Aorta (tissue), 5 donors: Measurements from ENCODE around the gene VAPA. TPM values are rescaled to one million over a fixed set of nuclear protein-coding genes. Genes with fewer than 3 reads are reported as not detected.

Experiments used
- ATAC-seq: fragments of 200-7000 bp; cut with Tn5 transposase; one replicate; pipeline ENCODE4 v1.9.1; 2022; ENCODE audit warnings: moderate library complexity; ENCODE audit not compliant: low FRiP score
- DNase-seq, 2 donors: peaks; one replicate each; pipeline ENCODE4 v3.0.0-alpha.2; 2020
- H3K27ac ChIP-seq, 2 donors: one replicate each; pipeline ENCODE4 v1.5.1; 2013; ENCODE audit warnings: low read length in 2 of 2, mild to moderate bottlenecking in 2 of 2, moderate library complexity in 2 of 2, control low read depth in 1 of 2, inconsistent platforms in 1 of 2, low read depth in 1 of 2
- H3K27me3 ChIP-seq, 2 donors: one replicate each; pipeline ENCODE4 v1.6.1; 2013; ENCODE audit warnings: control low read depth in 1 of 2, low read length in 1 of 2, mild to moderate bottlenecking in 1 of 2, moderate library complexity in 1 of 2; ENCODE audit not compliant: insufficient read depth in 2 of 2, control insufficient read depth in 1 of 2
- H3K36me3 ChIP-seq, 2 donors: one replicate each; pipeline ENCODE4 v1.6.1; 2013; ENCODE audit warnings: control low read depth in 1 of 2, low read length in 1 of 2, mild to moderate bottlenecking in 1 of 2; ENCODE audit not compliant: insufficient read depth in 2 of 2, control insufficient read depth in 1 of 2
- H3K4me1 ChIP-seq, 2 donors: one replicate each; pipeline ENCODE4 v1.6.1; 2013; ENCODE audit warnings: low read length in 2 of 2, control low read depth in 1 of 2, mild to moderate bottlenecking in 1 of 2, moderate library complexity in 1 of 2; ENCODE audit not compliant: insufficient read depth in 2 of 2, control insufficient read depth in 1 of 2
- H3K4me3 ChIP-seq, 2 donors: one replicate each; pipeline ENCODE4 v1.5.1; 2013; ENCODE audit warnings: low read length in 2 of 2, control low read depth in 1 of 2, mild to moderate bottlenecking in 1 of 2
- H3K9me3 ChIP-seq: one replicate; pipeline ENCODE4 v1.6.1; 2013; ENCODE audit warnings: mild to moderate bottlenecking, low read length; ENCODE audit not compliant: control insufficient read depth
- WGBS, 2 donors: extraction: QIAGEN DNeasy Blood & Tissue Kit; methylation state at CpG; one replicate each; pipeline ENCODE4 v1.1.7; 2013; 5-methylcytosine and 5-hydroxymethylcytosine counted together
- intact Hi-C, 2 donors: fragments of 100-400 bp; cut with DNase I; formaldehyde crosslinking; loops; one replicate each; pipeline versions ENCODE4 v1.14.2 to v1.15.0; 2022
- long read RNA-seq, 2 donors: library from polyadenylated mRNA; unstranded; transcript quantifications; one replicate each; pipeline ENCODE4 v2.0.0, GENCODE V29; 2020 to 2021
- polyA plus RNA-seq, 2 donors: library from polyadenylated mRNA; stranded (reverse); fragments of 200-250 nt; gene quantifications; one replicate each; pipeline ENCODE4 v1.2.3, GENCODE V29; 2013
- total RNA-seq, 2 donors: library from RNA; stranded (reverse); fragmentation: NEBNext Ultra II Directional; extraction: Animal tissue kit (Norgen Biotek cat#: 25700); gene quantifications; one replicate each; pipeline ENCODE4 v1.2.1, GENCODE V29; 2021
- donor health status: healthy with polysubstance abuse.
- donor health status: Bipolar disorder and iron deficiency.
- donor health status: DM: no; HTN: no; CAD: no.
- donor health status: DM: no; HTN: no; CAD: no.
- donor health status: DM: yes; HTN: yes; CAD: no.

Gene VAPA
- total RNA-seq (100 to 1,000 TPM; 176 to 221 TPM), polyA plus RNA-seq (100 to 1,000 TPM; 119 to 210 TPM)
- long read RNA-seq, donor 1, full-length matches to known transcripts: 802 of 843 reads
- long read RNA-seq, donor 1, partial matches to known transcripts: 8 of 843 reads
- long read RNA-seq, donor 1, other reads (novel, unspliced or antisense): 33 of 843 reads
- long read RNA-seq, donor 2, full-length matches to known transcripts: 95 of 111 reads
- long read RNA-seq, donor 2, partial matches to known transcripts: 1 of 111 reads
- long read RNA-seq, donor 2, other reads (novel, unspliced or antisense): 15 of 111 reads

DNA sequence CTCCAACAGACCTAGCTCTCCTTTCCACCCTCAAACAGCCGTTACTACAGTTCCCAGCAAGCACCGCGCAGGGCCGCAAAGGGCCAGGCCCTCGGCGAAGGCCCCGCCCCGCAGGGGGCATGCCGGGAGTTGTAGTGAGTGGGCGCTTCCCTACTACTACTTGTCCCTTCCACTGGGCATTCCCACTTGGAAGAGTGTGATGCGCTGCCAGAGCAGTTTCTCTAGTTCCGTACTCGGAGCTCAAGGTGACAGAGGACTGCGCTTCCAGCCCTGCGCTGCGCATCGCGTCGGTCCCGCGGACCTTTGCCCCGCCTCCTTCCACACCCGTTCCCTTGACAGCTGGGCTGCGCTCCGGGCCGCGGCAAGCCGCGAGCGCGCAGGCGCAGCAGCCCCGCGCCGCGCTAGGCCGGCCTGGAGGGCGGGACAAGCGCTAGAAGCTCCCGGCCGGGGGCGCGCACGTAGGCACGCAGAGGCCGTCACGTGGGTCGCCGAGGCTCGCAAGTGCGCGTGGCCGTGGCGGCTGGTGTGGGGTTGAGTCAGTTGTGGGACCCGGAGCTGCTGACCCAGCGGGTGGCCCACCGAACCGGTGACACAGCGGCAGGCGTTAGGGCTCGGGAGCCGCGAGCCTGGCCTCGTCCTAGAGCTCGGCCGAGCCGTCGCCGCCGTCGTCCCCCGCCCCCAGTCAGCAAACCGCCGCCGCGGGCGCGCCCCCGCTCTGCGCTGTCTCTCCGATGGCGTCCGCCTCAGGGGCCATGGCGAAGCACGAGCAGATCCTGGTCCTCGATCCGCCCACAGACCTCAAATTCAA is at the start of gene VAPA:
Gene VAPA (plus strand): TSS at position 491 of the 808 bp plus-strand sequence. CDS start 241 bp downstream, at position 732.
- peaks cover 0 to 5% of the 10 kb centered on the region in 2 donors for H3K4me1 ChIP-seq
- peak within 1 kb of the TSS; percentile 67 to 98 for H3K4me3 ChIP-seq
- intact Hi-C loops: loop anchor here in 1 of 2 donors (10.0 kb wide), 1 partner anchor 209 kb away; the partner anchor contains the start of gene RAB31
- H3K27me3 ChIP-seq: no peaks in the 10 kb centered on the region
- DNase-seq (peak; percentile 97 to 98), ATAC-seq (peak; percentile 97)
- no peaks in the 10 kb centered on the region for H3K36me3 ChIP-seq
- H3K27ac ChIP-seq: peak within 1 kb of the TSS; percentile 96 to 99
- 0% methylated on average over 85 to 87 of the region's 87 CpGs for WGBS, 2 donors
- H3K9me3 ChIP-seq: no peaks in the 10 kb centered on the region

DNA sequence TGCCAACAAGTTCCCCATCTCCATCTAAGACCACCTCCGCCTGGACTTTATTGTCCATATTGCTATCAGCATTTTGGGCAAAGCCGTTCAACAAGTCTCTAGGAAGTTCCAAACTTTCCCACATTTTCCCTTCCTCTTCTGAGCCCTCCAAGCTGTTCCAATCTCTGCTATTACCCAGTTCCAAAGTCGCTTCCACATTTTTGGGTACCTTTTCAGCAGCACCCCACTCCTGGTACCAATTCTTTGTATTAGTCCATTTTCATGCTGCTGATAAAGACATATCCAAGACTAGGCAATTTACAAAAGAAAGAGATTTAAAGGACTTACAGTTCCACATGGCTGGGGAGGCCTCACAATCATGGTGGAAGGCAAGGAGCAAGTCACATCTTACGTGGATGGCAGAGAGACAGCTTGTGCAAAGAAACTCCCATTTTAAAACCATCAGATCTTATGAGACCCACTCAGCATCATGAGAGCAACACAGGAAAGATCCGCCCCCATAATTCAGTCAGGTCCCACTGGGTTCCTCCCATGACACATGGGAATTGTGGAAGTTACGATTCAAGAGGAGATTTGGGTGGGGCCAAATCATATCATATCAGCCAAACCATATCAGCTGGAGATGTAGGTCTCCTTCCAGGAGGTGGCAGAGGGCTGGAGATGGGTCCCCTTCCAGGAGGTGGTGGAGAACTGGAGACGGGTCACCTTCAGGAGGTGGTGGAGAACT is 47.9 kb upstream of the VAPA start:
- Histone ChIP-seq H3K4me1 (no peaks in the 10 kb centered on the region), H3K9me3 (no peaks in the 10 kb centered on the region), H3K36me3 (peaks cover 0 to 5% of the 10 kb centered on the region in 2 donors), H3K27me3 (no peaks in the 10 kb centered on the region), H3K4me3 (no peak overlapping the region), H3K27ac (no peak overlapping the region)
- no peak for ATAC-seq
- WGBS, 2 donors: 95 to 96% methylated on average over 7 of the region's 7 CpGs
- intact Hi-C loops: no loop called here
- DNase-seq: no peak

DNA sequence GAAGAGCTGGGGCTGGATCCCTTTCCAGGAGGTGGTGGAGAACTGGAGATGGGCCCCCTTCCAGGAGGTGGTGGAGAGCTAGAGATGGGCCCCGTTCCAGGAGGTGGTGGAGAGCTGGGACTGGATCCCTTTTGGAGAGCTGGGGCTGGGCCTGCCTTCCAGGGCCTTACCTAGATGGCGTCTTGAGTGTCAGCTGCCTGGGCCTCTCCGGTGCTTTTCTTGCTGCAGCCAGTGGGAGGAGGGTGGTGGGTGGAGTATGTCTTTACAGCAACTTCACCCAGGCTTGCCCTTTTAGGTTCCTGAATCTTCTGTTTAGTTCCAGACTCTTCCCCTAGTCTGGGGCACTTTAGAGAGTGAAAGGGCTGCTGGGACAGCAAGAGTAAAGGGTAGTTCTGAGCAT is 47.2 kb upstream of the VAPA start:
- 93 to 97% methylated on average over 3 of the region's 3 CpGs for WGBS, 2 donors
- intact Hi-C loops: no loop called here

DNA sequence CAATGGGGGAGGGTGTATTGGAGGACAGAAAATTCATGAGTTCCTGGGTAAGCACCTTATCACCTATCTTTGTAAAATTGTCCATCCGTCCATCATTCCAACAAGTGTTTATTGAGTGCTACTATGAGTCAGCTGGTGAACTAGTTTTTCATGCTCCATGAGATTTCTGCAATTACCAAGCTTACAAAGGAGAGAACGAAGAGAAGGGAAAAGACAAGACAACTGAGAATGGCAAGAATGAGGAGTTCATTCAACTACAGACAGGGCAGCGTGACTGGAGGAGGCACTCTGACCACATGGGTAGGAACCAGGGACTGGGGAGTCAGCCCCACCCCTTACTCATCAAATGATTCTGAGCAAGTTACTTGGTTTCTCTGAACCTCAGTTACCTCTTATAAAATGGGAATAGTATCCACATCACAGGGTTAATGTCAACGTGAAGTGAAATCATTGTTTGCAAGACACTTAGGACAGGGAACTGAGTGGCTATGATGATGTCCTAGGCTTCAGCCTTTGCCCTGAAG is 46.7 kb upstream of the VAPA start:
- intact Hi-C loops: no loop called here

More for the DNA sequence above, 47.2 kb upstream of the VAPA start:
- no peaks in the 10 kb centered on the region for H3K36me3 ChIP-seq
- H3K9me3 ChIP-seq: no peaks in the 10 kb centered on the region
- H3K4me3 ChIP-seq: no peak overlapping the region
- no peaks in the 10 kb centered on the region for H3K4me1 ChIP-seq
- DNase-seq (no peak), ATAC-seq (no peak)
- H3K27me3 ChIP-seq: no peaks in the 10 kb centered on the region
- H3K27ac ChIP-seq: no peak overlapping the region

GRCh38 chr18:9868857-9869714 is 44.7 kb upstream of the VAPA start:
- 70 to 76% methylated on average over 6 of the region's 6 CpGs for WGBS, 2 donors
- DNase-seq (no peak), ATAC-seq (no peak)
- Histone ChIP-seq H3K9me3 (no peaks in the 10 kb centered on the region), H3K36me3 (no peaks in the 10 kb centered on the region), H3K27ac (no peak overlapping the region), H3K4me3 (no peak overlapping the region), H3K4me1 (no peaks in the 10 kb centered on the region), H3K27me3 (no peaks in the 10 kb centered on the region)
- intact Hi-C loops: no loop called here

More for the DNA sequence above, 46.7 kb upstream of the VAPA start:
- Histone ChIP-seq H3K27ac (no peak overlapping the region), H3K27me3 (no peaks in the 10 kb centered on the region), H3K4me1 (no peaks in the 10 kb centered on the region), H3K9me3 (no peaks in the 10 kb centered on the region), H3K4me3 (no peak overlapping the region), H3K36me3 (no peaks in the 10 kb centered on the region)
- DNase-seq (no peak), ATAC-seq (no peak)
- 81 to 87% methylated on average over 4 of the region's 4 CpGs for WGBS, 2 donors

- peak; percentile 19 for ATAC-seq
- no peaks in the 10 kb centered on the region for H3K36me3 ChIP-seq
- H3K27ac ChIP-seq: no peak overlapping the region
- DNase-seq: no peak
- H3K4me3 ChIP-seq: no peak overlapping the region
- no peaks in the 10 kb centered on the region for H3K9me3 ChIP-seq
- 68 to 69% methylated on average over 9 of the region's 9 CpGs for WGBS, 2 donors
- no peaks in the 10 kb centered on the region for H3K4me1 ChIP-seq
- no peaks in the 10 kb centered on the region for H3K27me3 ChIP-seq
- intact Hi-C loops: no loop called here
Observed at GRCh38 chr18:9869715-9870430, 43.9 kb upstream of the VAPA start.

- 81 to 83% methylated on average over 4 of the region's 4 CpGs for WGBS, 2 donors
- Histone ChIP-seq H3K27me3 (no peaks in the 10 kb centered on the region), H3K4me1 (no peaks in the 10 kb centered on the region), H3K9me3 (no peaks in the 10 kb centered on the region), H3K27ac (no peak overlapping the region), H3K4me3 (no peak overlapping the region), H3K36me3 (no peaks in the 10 kb centered on the region)
- ATAC-seq (no peak), DNase-seq (no peak)
- intact Hi-C loops: no loop called here
Observed at GRCh38 chr18:9870431-9871008, 43.3 kb upstream of the VAPA start.
